Endodermal cell (in vitro differentiated cells): ENCODE results near the gene SNX14. TPM values are rescaled to one million over a fixed set of nuclear protein-coding genes. Genes with fewer than 3 reads are reported as not detected.
A peak's percentile ranks its signal among the peaks of the same experiment; 100 is the strongest.

ENCODE experiments used
- DNase-seq: peaks from one replicate; pipeline ENCODE4 v3.0.0-alpha.2; 2017
- H3K27ac ChIP-seq: 2 replicates; pipeline ENCODE4 v1.5.1; 2013; ENCODE audit warnings: mild to moderate bottlenecking, low read depth, low read length, moderate library complexity
- H3K27me3 ChIP-seq: 2 replicates; pipeline ENCODE4 v1.6.1; 2013; ENCODE audit warnings: mild to moderate bottlenecking, low read length, moderate library complexity; ENCODE audit not compliant: insufficient read depth, control insufficient read depth, poor library complexity, severe bottlenecking
- H3K36me3 ChIP-seq: 2 replicates; pipeline ENCODE4 v1.7.0; 2013; ENCODE audit warnings: mild to moderate bottlenecking, low read length, moderate library complexity; ENCODE audit not compliant: control insufficient read depth, insufficient read depth
- H3K4me1 ChIP-seq: one replicate; pipeline ENCODE4 v1.7.0; 2013; ENCODE audit warnings: low read length; ENCODE audit not compliant: control insufficient read depth, insufficient read depth
- H3K4me3 ChIP-seq: 2 replicates; pipeline ENCODE4 v1.5.1; 2013; ENCODE audit warnings: mild to moderate bottlenecking, low read length, moderate library complexity
- H3K9ac ChIP-seq: 2 replicates; pipeline ENCODE4 v1.6.1; 2013; ENCODE audit warnings: mild to moderate bottlenecking, low read length, moderate library complexity; ENCODE audit not compliant: poor library complexity, severe bottlenecking; ENCODE audit errors: extremely low read depth
- H3K9me3 ChIP-seq: 2 replicates; pipeline ENCODE4 v1.6.1; 2013; ENCODE audit warnings: mild to moderate bottlenecking, low read length, moderate library complexity; ENCODE audit not compliant: control insufficient read depth
- H3K27ac Mint-ChIP-seq: 2 replicates; pipeline ENCODE4 v1.8.0; 2020; ENCODE audit warnings: mixed read lengths
- H3K27me3 Mint-ChIP-seq: 2 replicates; pipeline ENCODE4 v1.8.0; 2021; ENCODE audit warnings: mild to moderate bottlenecking, mixed read lengths; ENCODE audit not compliant: insufficient read depth
- H3K36me3 Mint-ChIP-seq: 2 replicates; pipeline ENCODE4 v1.8.0; 2020; ENCODE audit warnings: low read depth, mixed read lengths
- H3K4me1 Mint-ChIP-seq: 2 replicates; pipeline ENCODE4 v1.8.0; 2020; ENCODE audit warnings: mixed read lengths
- H3K4me3 Mint-ChIP-seq: 2 replicates; pipeline ENCODE4 v1.8.0; 2020; ENCODE audit warnings: mild to moderate bottlenecking, moderate library complexity, mixed read lengths
- H3K9me3 Mint-ChIP-seq: 2 replicates; pipeline ENCODE4 v1.8.0; 2020; ENCODE audit warnings: mild to moderate bottlenecking, mixed read lengths
- WGBS, 2 experiments: methylation state at CpG; one replicate each; pipeline versions ENCODE4 v1.1.5 to v1.1.7; 2013; ENCODE audit warnings: missing lambda C conversion rate in 2 of 2, mixed read lengths in 1 of 2; ENCODE audit not compliant: insufficient coverage in 1 of 2, insufficient read length in 1 of 2; 5-methylcytosine and 5-hydroxymethylcytosine counted together
- total RNA-seq, 2 donors: library from RNA; stranded (reverse); fragmentation: NEBNext Ultra II Directional in 1 of 2; extraction: Animal tissue kit (Norgen Biotek cat#: 25700) in 1 of 2; gene quantifications; 2 replicates in 1 of 2; 3 replicates in 1 of 2; pipeline ENCODE4 v1.2.1, GENCODE V29; 2021
- TF ChIP-seq, protein P1 (sequence below): fragments of 200-600 bp; sonication (generic); conservative IDR thresholded peaks from 2 replicates; pipeline ENCODE4 v1.5.0; 2021; ENCODE audit warnings: antibody characterized with exemption, mild to moderate bottlenecking

Gene SNX14
- total RNA-seq, 2 donors from 2014 or later = 61.3 to 69.6 TPM

DNA sequence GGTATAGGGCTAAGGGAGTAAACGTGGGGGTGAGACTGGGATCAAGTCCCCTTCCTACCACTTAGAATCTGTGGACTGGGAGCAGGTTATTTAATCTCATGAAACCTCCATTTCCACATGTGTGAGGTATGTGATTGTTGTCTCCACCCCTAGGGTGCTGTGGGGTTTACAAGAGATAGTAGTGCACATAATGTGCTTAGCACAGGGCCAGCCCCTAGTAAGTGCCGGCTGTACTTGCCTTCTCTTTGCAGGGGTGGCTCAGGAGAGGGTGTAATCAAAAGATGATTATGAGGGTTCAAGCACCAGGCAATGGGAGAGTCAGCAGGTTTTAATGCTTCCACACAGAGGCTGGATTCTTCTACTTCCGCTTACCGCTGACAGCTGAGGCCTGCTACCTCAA is 136.9 kb downstream of the SNX14 start:
- peaks cover 30% of the 10 kb centered on the region for H3K27me3 ChIP-seq
- H3K9me3 ChIP-seq = no peaks in the 10 kb centered on the region
- Mint-ChIP-seq H3K36me3 (no peaks in the 10 kb centered on the region), H3K27ac (no peak overlapping the region), H3K27me3 (peaks cover 43% of the 10 kb centered on the region), H3K9me3 (no peaks in the 10 kb centered on the region), H3K4me1 (peaks cover 34% of the 10 kb centered on the region), H3K4me3 (no peak overlapping the region)
- H3K4me1 ChIP-seq = no peaks in the 10 kb centered on the region
- no peaks in the 10 kb centered on the region for H3K36me3 ChIP-seq
- no peak overlapping the region for H3K27ac ChIP-seq
- H3K4me3 ChIP-seq = no peak overlapping the region
- no peak overlapping the region for H3K9ac ChIP-seq
- TF ChIP-seq, protein P1, sequence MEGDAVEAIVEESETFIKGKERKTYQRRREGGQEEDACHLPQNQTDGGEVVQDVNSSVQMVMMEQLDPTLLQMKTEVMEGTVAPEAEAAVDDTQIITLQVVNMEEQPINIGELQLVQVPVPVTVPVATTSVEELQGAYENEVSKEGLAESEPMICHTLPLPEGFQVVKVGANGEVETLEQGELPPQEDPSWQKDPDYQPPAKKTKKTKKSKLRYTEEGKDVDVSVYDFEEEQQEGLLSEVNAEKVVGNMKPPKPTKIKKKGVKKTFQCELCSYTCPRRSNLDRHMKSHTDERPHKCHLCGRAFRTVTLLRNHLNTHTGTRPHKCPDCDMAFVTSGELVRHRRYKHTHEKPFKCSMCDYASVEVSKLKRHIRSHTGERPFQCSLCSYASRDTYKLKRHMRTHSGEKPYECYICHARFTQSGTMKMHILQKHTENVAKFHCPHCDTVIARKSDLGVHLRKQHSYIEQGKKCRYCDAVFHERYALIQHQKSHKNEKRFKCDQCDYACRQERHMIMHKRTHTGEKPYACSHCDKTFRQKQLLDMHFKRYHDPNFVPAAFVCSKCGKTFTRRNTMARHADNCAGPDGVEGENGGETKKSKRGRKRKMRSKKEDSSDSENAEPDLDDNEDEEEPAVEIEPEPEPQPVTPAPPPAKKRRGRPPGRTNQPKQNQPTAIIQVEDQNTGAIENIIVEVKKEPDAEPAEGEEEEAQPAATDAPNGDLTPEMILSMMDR = no peak
- peak; percentile 29 for DNase-seq
- 94 to 97% methylated on average over 3 to 4 of the region's 4 CpGs for WGBS, 2 experiments

Other genes starting within 250 kb of the SNX14 start
- gene NT5E, start 143.8 kb downstream of the SNX14 start, total RNA-seq = under 1 TPM; 0.33 to 0.75 TPM
- gene SYNCRIP, start 49.0 kb upstream of the SNX14 start, total RNA-seq = 100 to 1,000 TPM; 121 to 123 TPM